GM18867 (cell line): ENCODE results near the gene SLC4A11.

ENCODE experiments used
- ATAC-seq: cut with Tn5 transposase; IDR thresholded peaks from one replicate; pipeline ENCODE4 v1.9.1; 2021; ENCODE audit warnings: mild to moderate bottlenecking, moderate library complexity; ENCODE audit not compliant: unreplicated experiment

SLC4A11 gene

GRCh38 chr20:3177746-3178485 lies 61.1 kb downstream of the SLC4A11 start:
- ATAC-seq = no peak
